Epithelial cell of prostate (primary cell): ENCODE results near the gene ARHGAP27.

Source experiments
- DNase-seq: peaks from one replicate; pipeline ENCODE4 v3.0.0-alpha.2; 2011; ENCODE audit warnings: low read depth, low spot score
- H3K27ac ChIP-seq: fragments of 450-650 bp; 2 replicates; pipeline ENCODE4 v1.5.1; 2017; ENCODE audit warnings: mild to moderate bottlenecking

Gene ARHGAP27

DNA sequence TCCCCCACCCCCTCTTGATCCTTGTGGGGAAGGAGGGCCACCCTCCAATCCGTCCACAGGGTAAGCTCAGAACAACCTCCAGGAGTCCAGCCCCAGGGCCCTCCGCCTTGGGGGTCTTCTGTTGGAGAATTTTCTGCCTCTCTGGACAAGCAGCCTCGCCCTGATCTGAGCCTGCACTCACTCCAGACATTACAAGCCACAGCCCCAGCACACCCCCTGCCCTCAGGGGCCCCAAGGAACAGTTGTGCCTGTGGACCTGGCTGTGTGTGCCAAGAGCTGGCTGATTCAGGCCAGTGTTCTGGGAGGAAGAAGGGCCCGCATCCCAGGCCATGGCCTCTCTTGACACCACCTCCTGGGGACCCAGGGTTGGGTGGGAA lies 477 bp upstream of the ARHGAP27 start:
- DNase-seq = no peak
- H3K27ac ChIP-seq = peak overlapping the region; percentile 95

- H3K27ac ChIP-seq = peak overlapping the region; percentile 95
- DNase-seq = peak; percentile 57
Observed at GRCh38 chr17:45431531-45432404, 902 bp downstream of the ARHGAP27 start.

DNA sequence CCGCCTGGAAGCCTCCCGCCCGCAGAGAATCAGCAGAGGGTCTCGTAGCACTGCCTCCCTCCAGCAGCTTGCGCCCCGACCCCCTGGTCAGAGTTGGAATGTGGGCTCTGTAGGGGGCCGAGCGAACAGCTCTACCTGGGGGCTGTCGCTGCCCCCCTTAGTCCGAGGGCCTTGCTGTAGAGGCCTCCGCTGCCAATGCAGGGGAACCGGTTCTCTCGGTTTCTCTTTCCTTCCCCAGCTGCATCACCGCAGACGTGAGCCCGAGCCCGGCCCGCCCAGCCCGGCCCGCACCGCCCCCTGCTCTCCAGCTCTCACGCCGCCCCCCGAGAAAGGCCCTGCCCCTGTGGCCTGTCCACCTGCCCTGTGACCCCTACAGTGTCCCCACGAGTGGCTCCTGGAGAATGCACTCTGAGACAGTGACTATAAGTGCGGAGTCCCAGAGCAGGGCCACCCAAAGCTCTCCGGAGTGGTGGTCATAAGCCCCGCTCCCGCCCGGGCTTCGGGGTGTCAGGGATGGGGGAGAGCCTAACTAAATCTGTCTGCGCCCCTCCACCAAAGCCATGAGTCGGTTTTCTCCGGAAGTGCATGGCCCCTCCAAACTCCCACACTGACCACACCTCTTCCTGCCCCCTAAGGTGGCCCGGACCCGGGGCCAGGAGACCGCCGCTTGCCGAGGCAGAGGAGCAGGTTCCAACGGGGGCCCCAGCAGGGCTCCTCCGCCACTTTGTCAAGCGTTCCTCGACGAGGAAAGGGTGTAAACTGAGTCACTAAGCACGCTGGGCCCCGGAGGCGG lies 1.7 kb downstream of the ARHGAP27 start:
- no peak for DNase-seq
- H3K27ac ChIP-seq = peak overlapping the region; percentile 95

- DNase-seq = no peak
- peak overlapping the region; percentile 95 for H3K27ac ChIP-seq
Observed at GRCh38 chr17:45430006-45430737, 2.5 kb downstream of the ARHGAP27 start.

- DNase-seq = no peak
- H3K27ac ChIP-seq = no peak overlapping the region
Observed at GRCh38 chr17:45429339-45430005, 3.2 kb downstream of the ARHGAP27 start.

DNA sequence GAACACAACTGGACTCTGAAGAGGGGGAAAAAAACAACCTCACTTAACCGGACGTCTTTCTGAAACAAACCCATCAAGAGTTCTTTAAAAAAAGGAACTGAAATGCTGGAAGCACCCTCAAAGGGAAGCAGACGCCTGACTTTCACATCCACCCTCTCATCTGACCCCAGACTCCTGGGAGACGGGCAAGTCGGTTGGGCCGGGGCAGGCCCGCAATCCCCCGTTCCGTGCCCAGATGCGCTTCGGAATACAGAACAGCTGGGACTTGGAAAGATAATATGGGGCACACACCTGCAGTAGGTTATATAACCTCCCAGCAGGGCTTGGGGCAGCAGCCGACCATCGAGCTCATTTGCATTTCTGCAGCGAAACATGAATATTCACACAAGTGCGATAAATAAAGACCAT lies 3.7 kb downstream of the ARHGAP27 start:
- DNase-seq = no peak
- H3K27ac ChIP-seq = no peak overlapping the region

- peak overlapping the region; percentile 6 for H3K27ac ChIP-seq
- no peak for DNase-seq
Observed at GRCh38 chr17:45428050-45428617, 4.5 kb downstream of the ARHGAP27 start.

DNA sequence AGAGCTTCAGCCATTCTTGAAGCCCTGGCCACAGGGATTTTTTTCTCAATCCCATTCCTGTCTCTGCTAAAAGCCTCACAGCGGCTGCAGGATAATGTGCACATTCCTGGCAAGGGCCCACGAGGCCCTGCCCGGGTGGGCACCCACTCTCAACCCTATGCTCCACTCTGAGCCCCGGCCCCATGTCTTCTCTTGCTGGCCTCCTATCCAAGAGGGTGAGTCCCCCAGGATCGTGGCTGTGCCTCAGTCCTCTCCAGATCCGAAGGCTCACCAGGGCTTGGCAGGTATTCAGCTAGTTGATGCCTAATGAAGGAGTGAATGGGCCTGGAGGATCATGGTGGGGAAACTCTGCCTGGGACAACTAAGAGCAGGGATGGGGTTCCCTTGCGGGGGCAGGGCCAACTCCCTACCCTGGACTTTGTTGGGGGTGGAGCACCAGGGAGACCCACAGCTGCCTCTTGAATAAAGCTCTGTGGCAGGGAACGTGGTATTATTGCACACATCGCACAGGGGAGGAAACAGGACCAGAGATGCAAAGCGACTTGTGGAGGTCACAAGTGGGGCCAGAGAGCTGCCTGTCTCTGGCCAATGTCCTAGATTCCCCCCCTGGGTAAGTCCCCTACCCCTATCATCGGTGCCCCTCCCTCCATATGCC lies 5.4 kb downstream of the ARHGAP27 start:
- H3K27ac ChIP-seq = peak overlapping the region; percentile 6

GRCh38 chr17:45426561-45426960 lies 6.1 kb downstream of the ARHGAP27 start:
- no peak for DNase-seq
- peak overlapping the region; percentile 56 for H3K27ac ChIP-seq

More for the DNA sequence above, 5.4 kb downstream of the ARHGAP27 start:
- DNase-seq = no peak

DNA sequence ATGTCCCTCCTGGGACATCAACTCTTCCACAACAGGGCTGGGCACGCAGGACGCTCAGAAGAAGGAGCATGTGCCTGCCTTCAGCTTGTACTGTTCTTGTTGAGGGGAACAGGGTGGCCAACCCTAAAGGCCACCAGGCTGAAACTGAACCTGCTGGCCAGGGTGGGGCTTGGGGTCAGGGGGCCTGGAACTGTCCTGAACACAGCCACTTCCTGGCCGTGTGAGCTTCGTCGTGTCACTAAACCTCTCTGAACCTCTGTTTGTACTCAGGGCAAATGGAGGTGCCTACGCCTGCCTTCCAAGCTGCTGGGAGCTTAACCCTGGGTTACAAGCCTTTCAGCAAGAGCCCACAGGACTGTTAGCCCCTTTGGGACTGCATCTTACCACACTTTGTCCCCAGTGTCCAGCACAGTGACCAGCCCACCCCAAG lies 6.7 kb downstream of the ARHGAP27 start:
- no peak for DNase-seq
- H3K27ac ChIP-seq = peak overlapping the region; percentile 56

- DNase-seq = peak; percentile 56
- H3K27ac ChIP-seq = peak overlapping the region; percentile 56
Observed at GRCh38 chr17:45425125-45425983, 7.3 kb downstream of the ARHGAP27 start.

GRCh38 chr17:45424769-45425124 lies 7.9 kb downstream of the ARHGAP27 start:
- peak overlapping the region; percentile 56 for H3K27ac ChIP-seq
- DNase-seq = no peak

DNA sequence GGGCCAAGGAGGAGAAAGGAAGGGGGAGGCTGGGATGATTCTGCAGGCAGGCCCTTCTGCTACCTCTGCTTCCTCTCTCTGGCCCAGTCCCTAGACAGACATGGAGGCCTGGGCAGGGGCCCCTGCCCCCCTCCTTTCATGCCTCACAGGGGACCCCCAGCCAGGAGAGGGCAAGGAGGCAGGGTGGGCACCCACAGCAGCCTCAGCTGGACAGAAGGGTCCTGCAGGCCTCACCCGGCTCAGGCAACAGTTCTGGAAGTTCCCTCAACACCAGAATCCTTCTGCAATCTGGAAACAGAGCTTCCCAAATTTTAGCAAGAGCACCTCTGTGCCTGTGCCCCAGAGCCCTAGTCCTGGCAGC lies 8.7 kb downstream of the ARHGAP27 start:
- no peak for DNase-seq
- no peak overlapping the region for H3K27ac ChIP-seq

DNA sequence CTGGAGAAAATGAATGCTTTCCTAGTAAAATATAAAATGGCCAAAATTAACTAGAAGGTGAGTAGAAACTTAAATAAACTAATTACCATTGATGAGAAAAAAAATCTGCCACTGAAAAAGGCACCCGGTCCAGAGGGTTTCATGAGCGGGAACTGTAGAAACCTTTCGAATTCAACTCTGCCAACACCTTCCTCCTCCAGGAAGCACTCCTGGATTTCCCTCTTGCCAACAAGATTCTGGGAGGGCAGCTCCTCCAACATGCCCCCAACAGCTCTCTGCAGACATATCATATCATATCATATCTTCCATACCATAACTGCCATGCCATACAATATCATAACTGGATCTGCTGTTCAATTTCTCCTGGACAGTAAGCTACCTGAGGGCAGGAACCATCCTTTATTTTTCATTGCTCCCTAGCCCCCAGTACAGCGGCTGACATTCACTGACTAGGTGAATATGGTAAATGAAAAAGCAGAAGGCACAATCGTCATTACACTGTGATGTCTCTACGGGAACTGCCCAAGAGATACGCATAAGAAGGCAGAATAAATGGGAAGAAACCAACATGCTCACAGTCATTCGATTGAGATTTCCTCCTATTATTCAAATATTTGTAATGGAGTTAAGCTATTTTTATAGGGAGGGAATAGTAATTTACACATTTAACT lies 9.2 kb downstream of the ARHGAP27 start:
- no peak overlapping the region for H3K27ac ChIP-seq
- no peak for DNase-seq

DNA sequence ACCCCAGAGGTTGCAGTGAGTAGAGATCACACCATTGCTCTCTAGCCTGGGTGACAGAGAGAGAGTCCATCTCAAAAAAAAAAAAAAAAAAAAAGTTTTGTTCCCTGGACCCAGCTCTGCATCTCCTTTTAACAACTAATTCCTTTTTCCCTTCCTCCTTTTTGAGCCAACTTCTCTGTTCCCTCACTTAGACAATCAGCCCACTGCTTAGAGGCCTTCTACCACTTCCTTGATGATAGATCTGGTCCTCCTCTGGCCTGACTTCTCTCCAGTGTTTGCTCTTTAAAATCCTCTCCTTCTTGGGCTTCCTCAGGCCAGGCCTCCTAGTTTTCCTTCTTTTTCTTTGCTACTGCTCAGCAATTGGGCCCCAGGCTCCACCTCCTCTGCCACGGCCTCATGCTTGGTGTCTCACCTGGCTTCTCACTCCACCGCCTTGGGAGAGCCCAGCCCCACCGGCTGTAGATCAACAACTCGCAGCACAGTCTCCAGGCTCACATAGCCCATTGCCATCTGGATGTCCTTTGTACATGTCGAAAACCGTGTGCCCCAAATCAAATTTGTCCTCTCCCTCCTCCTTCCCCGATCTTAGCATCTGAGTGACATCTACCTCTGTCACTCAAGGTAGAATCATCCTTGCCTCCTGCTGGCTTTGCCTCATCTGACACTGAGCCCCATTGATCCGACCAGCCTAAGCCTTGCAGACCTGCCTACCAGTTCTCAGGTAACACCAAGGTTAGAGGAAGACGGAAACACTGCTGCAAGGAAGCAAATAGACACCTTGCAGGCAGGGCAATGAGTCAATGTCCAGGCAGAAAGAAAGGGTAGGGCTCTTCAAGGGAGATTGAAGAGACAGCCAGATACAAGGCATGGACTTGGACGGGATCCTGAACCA lies 17.4 kb downstream of the ARHGAP27 start:
- peak overlapping the region; percentile 52 for H3K27ac ChIP-seq
- no peak for DNase-seq

DNA sequence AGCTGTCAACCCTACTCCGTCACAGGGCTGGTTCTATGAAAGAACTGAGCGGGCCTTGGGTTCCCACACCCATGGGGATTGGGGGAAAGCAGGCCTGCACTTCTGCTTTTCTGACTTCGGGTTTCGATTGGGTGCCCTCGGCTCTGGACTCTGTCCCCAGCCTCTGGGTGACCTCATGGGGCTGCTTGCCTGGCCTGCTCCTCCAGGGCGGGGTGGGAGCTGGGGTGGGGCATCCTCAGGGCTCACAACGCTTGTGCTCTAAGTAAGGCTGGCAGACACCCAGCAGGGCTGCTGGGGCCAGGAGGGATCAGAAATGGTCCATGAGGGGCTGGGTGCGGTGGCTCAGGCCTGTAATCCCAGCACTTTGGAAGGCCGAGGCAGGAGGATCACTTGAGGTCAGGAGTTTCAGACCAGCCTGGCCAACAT lies 19.2 kb downstream of the ARHGAP27 start:
- H3K27ac ChIP-seq = peak overlapping the region; percentile 68
- no peak for DNase-seq
